Measurements from ENCODE around the gene CHM.

The CHM gene

GRCh38 chrX:85907316-85907715, 140.0 kb downstream of the CHM start:
- in situ Hi-C loops (cut with MboI; ENCODE audit: low sequenced_read_pairs) = no loop called here

GRCh38 chrX:85906399-85906798, 141.0 kb downstream of the CHM start:
- in situ Hi-C loops (cut with MboI; ENCODE audit: low sequenced_read_pairs) = no loop called here

GRCh38 chrX:85905851-85906250, 141.5 kb downstream of the CHM start:
- in situ Hi-C loops (cut with MboI; ENCODE audit: low sequenced_read_pairs) = no loop called here

- in situ Hi-C loops (cut with MboI; ENCODE audit: low sequenced_read_pairs) = no loop called here
Measured at GRCh38 chrX:85903692-85904471, 143.5 kb downstream of the CHM start.

- in situ Hi-C loops (cut with MboI; ENCODE audit: low sequenced_read_pairs) = no loop called here
Measured at GRCh38 chrX:85897362-85898126, 149.8 kb downstream of the CHM start.

GRCh38 chrX:85882601-85883000, 164.8 kb downstream of the CHM start:
- in situ Hi-C loops (cut with MboI; ENCODE audit: low sequenced_read_pairs) = no loop called here

- in situ Hi-C loops (cut with MboI; ENCODE audit: low sequenced_read_pairs) = no loop called here
Measured at GRCh38 chrX:85870585-85870984, 176.8 kb downstream of the CHM start.

- in situ Hi-C loops (cut with MboI; ENCODE audit: low sequenced_read_pairs) = no loop called here
Measured at GRCh38 chrX:85865324-85865723, 182.0 kb downstream of the CHM start.

- in situ Hi-C loops (cut with MboI; ENCODE audit: low sequenced_read_pairs) = no loop called here
Measured at GRCh38 chrX:85859426-85859825, 187.9 kb downstream of the CHM start.

- in situ Hi-C loops (cut with MboI; ENCODE audit: low sequenced_read_pairs) = no loop called here
Measured at GRCh38 chrX:85851418-85851817, 195.9 kb downstream of the CHM start.

- in situ Hi-C loops (cut with MboI; ENCODE audit: low sequenced_read_pairs) = no loop called here
Measured at GRCh38 chrX:85836868-85837267, 210.5 kb downstream of the CHM start.

GRCh38 chrX:85828771-85829170, 218.6 kb downstream of the CHM start:
- in situ Hi-C loops (cut with MboI; ENCODE audit: low sequenced_read_pairs) = no loop called here

GRCh38 chrX:85815203-85815751, 232.1 kb downstream of the CHM start:
- in situ Hi-C loops (cut with MboI; ENCODE audit: low sequenced_read_pairs) = no loop called here

All from HL-60/S4 treated with phorbol 12-myristate 13-acetate at 8.2 ng/mL for 4 days and 3 days (cell line).